ENCODE results near the gene ARHGDIA. TPM values are rescaled to one million over a fixed set of nuclear protein-coding genes. Genes with fewer than 3 reads are reported as not detected.

The ARHGDIA gene
- total RNA-seq, 1 experiment from 2014 or later, result 247 TPM

GRCh38 chr17:81909966-81910839 lies 39.1 kb upstream of the ARHGDIA start:
- Mint-ChIP-seq H3K4me3 (peak overlapping the region; percentile 80), H3K27me3 (ENCODE audit: low read depth) (no peaks in the 10 kb centered on the region), H3K9me3 (no peaks in the 10 kb centered on the region), H3K27ac (no peak overlapping the region), H3K36me3 (peaks cover 14% of the 10 kb centered on the region), H3K4me1 (peaks cover 3% of the 10 kb centered on the region; the same call in 1 of the 2 replicates)
- TF ChIP-seq ZNF512 (CRISPR knock-in tag; IDR thresholded peaks at IDR 0.05; ENCODE audit: borderline replicate concordance) (no peak), GABPB1 (CRISPR knock-in tag; IDR thresholded peaks at IDR 0.05) (peak; percentile 64)
- TF ChIP-seq, protein P1, sequence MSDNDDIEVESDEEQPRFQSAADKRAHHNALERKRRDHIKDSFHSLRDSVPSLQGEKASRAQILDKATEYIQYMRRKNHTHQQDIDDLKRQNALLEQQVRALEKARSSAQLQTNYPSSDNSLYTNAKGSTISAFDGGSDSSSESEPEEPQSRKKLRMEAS (CRISPR knock-in tag; IDR thresholded peaks at IDR 0.05), result 0 out of 2 replicates have a peak, but pooled peaks have one; percentile 26
- CTCF ChIA-PET, result interaction anchor here (1.6 to 3.4 kb wide), 4 partner anchors 13 to 120 kb away, joined by 4 to 15 read pairs (median 4); partner anchors contain the start of gene MAFG
- no peak for DNase-seq (ENCODE audit: low spot score)
- POLR2A ChIA-PET, result interaction anchor here (1.0 kb wide), 1 partner anchor 68 kb away, joined by 3 read pairs; no protein-coding TSS in a partner anchor
- ATAC-seq, result no peak

- Mint-ChIP-seq H3K4me1 (peaks cover 3% of the 10 kb centered on the region; the same call in 1 of the 2 replicates), H3K4me3 (no peak overlapping the region), H3K9me3 (no peaks in the 10 kb centered on the region), H3K27ac (no peak overlapping the region), H3K27me3 (ENCODE audit: low read depth) (no peaks in the 10 kb centered on the region), H3K36me3 (peaks cover 11% of the 10 kb centered on the region)
- no peak for ATAC-seq
- ChIA-PET CTCF (interaction anchor here (1.6 to 3.4 kb wide), 3 partner anchors 14 to 110 kb away, joined by 4 to 15 read pairs (median 4); partner anchors contain the start of gene MAFG), POLR2A (no interaction called here)
- no peak for DNase-seq (ENCODE audit: low spot score)
- TF ChIP-seq E2F5 (CRISPR knock-in tag; IDR thresholded peaks at IDR 0.05), result no peak
- TF ChIP-seq TP53 (CRISPR knock-in tag; IDR thresholded peaks at IDR 0.05), result no peak
- no peak for TF ChIP-seq ELF4 (CRISPR knock-in tag; IDR thresholded peaks at IDR 0.05; ENCODE audit: low read depth)
- TF ChIP-seq, protein P2, sequence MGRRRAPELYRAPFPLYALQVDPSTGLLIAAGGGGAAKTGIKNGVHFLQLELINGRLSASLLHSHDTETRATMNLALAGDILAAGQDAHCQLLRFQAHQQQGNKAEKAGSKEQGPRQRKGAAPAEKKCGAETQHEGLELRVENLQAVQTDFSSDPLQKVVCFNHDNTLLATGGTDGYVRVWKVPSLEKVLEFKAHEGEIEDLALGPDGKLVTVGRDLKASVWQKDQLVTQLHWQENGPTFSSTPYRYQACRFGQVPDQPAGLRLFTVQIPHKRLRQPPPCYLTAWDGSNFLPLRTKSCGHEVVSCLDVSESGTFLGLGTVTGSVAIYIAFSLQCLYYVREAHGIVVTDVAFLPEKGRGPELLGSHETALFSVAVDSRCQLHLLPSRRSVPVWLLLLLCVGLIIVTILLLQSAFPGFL (CRISPR knock-in tag; IDR thresholded peaks at IDR 0.05; ENCODE audit: borderline replicate concordance), result no peak
- TF ChIP-seq, protein P3, sequence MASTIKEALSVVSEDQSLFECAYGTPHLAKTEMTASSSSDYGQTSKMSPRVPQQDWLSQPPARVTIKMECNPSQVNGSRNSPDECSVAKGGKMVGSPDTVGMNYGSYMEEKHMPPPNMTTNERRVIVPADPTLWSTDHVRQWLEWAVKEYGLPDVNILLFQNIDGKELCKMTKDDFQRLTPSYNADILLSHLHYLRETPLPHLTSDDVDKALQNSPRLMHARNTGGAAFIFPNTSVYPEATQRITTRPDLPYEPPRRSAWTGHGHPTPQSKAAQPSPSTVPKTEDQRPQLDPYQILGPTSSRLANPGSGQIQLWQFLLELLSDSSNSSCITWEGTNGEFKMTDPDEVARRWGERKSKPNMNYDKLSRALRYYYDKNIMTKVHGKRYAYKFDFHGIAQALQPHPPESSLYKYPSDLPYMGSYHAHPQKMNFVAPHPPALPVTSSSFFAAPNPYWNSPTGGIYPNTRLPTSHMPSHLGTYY (CRISPR knock-in tag; IDR thresholded peaks at IDR 0.05), result no peak
- no peak for TF ChIP-seq OVOL2 (CRISPR knock-in tag; IDR thresholded peaks at IDR 0.05; ENCODE audit: borderline replicate concordance)
- TF ChIP-seq, protein P4, sequence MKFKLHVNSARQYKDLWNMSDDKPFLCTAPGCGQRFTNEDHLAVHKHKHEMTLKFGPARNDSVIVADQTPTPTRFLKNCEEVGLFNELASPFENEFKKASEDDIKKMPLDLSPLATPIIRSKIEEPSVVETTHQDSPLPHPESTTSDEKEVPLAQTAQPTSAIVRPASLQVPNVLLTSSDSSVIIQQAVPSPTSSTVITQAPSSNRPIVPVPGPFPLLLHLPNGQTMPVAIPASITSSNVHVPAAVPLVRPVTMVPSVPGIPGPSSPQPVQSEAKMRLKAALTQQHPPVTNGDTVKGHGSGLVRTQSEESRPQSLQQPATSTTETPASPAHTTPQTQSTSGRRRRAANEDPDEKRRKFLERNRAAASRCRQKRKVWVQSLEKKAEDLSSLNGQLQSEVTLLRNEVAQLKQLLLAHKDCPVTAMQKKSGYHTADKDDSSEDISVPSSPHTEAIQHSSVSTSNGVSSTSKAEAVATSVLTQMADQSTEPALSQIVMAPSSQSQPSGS (CRISPR knock-in tag; IDR thresholded peaks at IDR 0.05; ENCODE audit: borderline replicate concordance, low read depth), result no peak
- TF ChIP-seq ATF1 (CRISPR knock-in tag; IDR thresholded peaks at IDR 0.05), result no peak
- TF ChIP-seq ZNF317 (CRISPR knock-in tag; IDR thresholded peaks at IDR 0.05; ENCODE audit: borderline replicate concordance, low read depth), result no peak
- no peak for TF ChIP-seq CREB1 (CRISPR knock-in tag; IDR thresholded peaks at IDR 0.05)
- no peak for TF ChIP-seq USF2 (CRISPR knock-in tag; IDR thresholded peaks at IDR 0.05)
- no peak for TF ChIP-seq ZNF281 (CRISPR knock-in tag; IDR thresholded peaks at IDR 0.05)
- TF ChIP-seq ZNF416 (CRISPR knock-in tag; IDR thresholded peaks at IDR 0.05), result no peak
- no peak for TF ChIP-seq ZNF425 (CRISPR knock-in tag; conservative IDR thresholded peaks at IDR 0.05)
- no peak for TF ChIP-seq HMGA2 (CRISPR knock-in tag; IDR thresholded peaks at IDR 0.05)
Measured at GRCh38 chr17:81909231-81909630, 38.1 kb upstream of the ARHGDIA start.
